Endothelial cell of hepatic sinusoid (primary cell): Measurements from ENCODE around the gene NETO2.
"Not testable (repeated sequence)": the region's sequence is repeated elsewhere in the genome, so short reads cannot be mapped to it uniquely, and the experiment has no call there.

Source experiments
- in situ Hi-C: cut with HindIII; loops from 2 replicates; pipeline ENCODE4 v1.10.0; 2017; ENCODE audit warnings: low sequenced_read_pairs

Gene NETO2, protein sequence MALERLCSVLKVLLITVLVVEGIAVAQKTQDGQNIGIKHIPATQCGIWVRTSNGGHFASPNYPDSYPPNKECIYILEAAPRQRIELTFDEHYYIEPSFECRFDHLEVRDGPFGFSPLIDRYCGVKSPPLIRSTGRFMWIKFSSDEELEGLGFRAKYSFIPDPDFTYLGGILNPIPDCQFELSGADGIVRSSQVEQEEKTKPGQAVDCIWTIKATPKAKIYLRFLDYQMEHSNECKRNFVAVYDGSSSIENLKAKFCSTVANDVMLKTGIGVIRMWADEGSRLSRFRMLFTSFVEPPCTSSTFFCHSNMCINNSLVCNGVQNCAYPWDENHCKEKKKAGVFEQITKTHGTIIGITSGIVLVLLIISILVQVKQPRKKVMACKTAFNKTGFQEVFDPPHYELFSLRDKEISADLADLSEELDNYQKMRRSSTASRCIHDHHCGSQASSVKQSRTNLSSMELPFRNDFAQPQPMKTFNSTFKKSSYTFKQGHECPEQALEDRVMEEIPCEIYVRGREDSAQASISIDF

DNA sequence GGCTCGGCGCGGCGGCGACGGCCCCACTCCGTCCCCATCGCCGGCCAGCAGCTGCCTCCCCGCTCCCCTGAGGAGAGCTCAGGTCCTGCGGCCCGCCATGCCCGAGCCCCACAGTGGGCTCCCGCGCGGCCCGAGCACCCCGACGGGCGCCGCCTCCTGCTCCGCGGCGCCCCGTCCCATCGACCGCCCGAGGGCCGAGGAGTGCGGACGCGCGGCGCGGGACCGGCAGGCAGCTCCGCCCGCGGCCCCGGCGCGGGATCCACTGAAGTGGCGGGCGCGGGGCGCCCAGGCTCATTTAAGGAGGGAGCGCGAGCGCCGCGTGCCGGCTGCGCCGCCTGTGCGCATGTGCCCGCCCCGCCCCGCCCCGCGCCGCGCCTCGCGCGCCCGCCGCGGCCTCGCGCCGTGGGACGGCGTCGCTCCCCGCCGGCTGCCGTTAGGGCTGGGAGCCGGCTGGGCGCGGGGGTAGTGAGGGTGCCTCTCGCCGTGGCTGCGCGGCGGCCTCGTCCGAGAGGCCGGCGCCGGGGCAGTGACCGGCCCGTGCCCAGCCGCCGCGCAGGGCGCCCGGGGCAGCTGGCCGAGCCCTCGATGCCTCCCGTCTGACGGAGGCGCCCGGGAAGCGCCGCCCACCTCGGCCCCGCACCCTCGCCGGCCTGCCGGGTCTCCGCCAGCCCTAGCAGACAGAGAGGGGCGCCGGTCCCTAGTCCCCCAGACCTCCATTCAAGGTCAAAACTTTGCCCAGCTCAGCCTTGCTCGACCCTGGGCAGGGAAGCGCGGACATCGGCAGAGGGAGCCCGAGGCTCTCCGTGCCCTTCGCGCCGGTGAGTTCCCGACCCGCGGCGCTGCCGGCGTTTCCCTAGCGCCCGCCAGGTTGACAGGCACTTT, at the start of gene NETO2:
Gene NETO2 (minus strand): TSS at position 269 of the 882 bp plus-strand sequence. CDS start 333 bp downstream, outside the sequence.
- in situ Hi-C loops, result no loop called here

DNA sequence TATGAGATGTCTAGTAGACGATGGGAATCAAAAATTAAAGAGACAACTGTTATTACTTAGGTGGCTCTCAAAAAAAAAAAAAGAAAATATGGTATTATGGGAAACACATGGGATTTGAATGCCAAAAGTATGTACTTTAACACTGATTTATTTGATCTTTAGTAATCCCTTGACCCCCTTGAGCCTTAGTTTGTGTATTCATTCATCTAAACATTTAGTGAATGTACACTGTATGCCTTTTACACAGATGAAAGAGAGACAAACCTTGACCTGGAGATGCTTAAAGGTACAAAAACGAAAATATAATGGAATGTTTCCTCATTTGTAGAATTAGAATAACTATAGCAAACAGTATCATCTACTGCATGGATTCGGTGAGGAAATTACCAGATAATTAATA, 38.6 kb upstream of the NETO2 start:
- in situ Hi-C loops, result no loop called here

DNA sequence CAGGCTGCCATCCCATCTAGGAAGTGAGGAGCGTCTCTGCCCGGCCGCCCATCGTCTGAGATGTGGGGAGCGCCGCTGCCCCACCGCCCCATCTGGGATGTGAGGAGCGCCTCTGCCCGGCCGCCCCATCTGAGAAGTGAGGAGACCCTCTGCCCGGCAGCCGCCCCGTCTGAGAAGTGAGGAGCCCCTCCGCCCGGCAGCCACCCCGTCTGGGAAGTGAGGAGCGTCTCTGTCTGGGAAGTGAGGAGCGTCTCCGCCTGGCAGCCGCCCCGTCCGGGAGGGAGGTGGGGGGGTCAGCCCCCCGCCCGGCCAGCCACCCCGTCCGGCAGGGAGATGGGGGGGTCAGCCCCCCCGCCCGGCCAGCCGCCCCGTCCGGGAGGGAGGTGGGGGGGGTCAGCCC, 37.3 kb upstream of the NETO2 start:
- in situ Hi-C loops, result not testable (repeated sequence)

DNA sequence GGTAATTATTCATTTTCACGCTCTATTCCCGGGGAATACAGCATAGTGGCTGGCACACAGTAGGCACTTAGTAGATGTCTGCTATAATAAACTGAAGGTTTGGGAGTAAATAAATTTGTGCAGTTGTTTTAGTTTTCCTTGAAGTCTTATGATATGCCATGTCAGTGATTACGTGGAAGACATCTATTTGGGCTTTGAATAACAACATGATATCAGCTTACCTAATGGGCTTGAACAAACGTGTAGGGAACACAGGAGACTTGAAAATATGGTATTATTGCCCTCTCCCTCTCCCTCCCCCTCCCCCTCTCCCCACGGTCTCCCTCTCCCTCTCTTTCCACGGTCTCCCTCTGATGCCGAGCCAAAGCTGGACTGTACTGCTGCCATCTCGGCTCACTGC, 36.3 kb upstream of the NETO2 start:
- in situ Hi-C loops, result no loop called here

DNA sequence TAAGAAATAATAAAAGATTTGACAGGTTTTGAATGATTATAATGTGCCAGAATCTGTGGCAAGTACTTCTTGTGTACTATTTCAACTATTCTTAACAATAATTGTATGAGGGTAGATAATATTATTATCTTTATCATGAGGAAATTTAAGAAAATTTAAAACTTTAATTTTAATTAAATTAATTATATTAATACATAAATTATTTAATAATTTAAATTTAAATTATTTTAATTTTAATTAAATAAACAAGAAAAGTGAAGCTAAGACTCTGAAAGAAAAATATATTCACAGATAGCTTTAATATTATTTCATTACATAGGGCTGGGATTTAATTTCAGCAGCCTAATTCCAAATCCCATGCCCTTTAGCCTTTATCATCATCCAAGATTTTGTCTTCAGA, 31.4 kb upstream of the NETO2 start:
- in situ Hi-C loops, result no loop called here

DNA sequence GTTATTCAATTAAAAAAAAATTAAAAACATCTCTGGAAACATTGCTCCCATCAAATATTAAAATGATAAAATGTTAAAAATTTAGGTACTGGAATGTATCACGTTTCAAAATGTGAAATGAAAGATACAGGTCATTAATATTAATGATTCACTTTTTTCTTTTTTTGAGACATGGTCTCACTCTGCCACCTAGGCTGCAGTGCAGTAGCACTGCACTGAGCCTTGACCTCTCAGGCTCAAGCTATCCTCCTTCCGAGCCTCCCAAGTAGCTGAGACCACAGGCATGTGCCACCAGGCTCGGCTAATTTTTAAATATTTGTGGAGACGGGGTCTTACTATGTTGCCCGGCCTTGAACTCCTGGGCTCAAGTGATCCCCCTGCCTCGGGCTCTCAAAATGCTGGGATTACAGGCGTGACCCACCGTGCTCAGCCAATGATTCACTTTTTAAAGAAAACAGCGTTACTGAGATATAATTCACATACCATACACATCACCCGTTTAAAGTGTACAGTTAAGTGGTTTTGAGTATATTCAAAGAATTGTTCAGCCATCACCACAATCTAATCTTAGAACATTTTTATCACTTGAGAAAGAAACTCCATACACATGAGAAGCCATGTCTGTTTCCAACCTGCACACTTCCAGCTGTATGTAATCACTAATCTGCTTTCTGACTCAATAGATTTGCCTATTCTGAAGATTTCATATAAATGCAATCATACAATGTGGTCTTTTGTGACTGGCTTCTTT, 19.1 kb upstream of the NETO2 start:
- in situ Hi-C loops, result no loop called here

DNA sequence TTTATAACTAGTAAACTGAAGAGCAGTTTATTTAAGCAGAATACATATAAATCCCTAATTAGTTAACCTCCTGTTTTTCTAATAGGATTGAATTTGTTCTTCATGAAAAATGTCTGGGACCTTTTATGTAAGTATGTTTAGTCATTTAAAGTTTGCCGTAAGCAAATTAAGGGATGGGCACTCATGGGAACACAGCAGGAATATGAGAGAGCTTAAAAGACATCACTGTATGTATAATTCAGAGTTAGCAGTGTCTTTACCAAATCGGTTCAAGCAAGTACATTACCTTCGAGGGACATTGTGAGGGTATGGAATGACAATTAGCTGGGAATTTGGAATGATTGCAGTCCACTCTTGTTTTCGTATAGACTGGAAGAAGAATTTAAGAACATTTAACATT, 17.7 kb upstream of the NETO2 start:
- in situ Hi-C loops, result no loop called here

DNA sequence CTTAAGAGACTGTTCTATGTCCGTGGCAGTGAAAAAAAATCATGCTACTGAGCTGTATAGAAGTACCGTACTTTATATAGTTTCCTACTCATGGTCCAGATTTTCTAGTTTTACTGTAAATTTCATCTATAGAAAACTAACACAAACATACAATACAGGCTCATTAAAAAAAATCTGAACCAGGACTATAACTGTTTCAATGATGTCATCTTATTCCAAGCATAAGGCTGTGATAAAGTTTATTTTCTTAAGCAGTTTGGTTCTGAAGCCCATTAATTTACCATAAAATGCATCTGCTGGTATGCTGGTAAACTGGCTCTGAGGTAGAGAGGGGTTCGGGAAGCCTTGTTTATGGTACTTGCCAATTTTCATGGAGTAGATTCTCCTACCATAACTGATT, 16.7 kb upstream of the NETO2 start:
- in situ Hi-C loops, result no loop called here

DNA sequence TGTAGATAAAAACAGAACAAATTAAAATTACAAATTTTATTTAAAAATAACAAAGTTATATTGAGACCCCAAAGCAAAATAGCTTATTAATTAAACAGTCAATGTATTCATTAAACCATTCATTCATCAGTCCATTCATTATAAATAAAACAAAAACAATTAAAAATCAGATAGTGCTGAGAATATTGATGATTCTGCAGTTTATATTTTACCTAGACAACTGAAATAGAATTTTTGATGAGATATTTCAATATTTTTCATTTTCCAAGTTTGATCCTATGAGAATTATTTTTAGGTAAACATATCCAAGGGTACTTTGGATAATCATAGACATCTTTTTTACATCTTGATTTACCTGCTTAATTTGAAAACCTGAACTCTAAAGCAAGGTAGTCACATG, 15.2 kb upstream of the NETO2 start:
- in situ Hi-C loops, result no loop called here

DNA sequence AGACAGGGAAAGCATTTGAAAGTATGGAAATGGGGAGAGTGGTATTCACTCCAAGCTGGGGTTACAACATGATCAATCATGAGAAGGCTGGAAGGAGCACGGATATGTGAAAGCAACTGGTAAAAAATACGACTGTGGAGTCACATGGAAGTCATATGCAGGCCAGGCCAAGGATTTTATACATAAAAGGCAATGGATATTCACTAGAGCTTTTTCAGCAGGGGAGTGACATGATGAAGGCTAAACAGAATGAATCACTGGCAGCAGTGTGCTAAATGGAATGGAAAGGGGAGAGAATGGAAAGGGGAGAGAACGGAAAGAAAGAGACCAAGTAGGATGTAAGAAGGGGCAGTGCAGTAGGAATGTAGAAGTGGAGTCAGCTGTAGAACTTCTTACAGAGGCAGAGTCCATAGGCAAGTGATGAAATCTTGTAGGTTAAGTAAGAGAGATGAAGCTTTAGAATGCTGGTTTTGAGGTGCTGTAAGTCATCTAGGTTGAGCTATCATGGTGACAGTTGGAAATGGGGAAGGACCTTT, 13.0 kb upstream of the NETO2 start:
- in situ Hi-C loops, result no loop called here

DNA sequence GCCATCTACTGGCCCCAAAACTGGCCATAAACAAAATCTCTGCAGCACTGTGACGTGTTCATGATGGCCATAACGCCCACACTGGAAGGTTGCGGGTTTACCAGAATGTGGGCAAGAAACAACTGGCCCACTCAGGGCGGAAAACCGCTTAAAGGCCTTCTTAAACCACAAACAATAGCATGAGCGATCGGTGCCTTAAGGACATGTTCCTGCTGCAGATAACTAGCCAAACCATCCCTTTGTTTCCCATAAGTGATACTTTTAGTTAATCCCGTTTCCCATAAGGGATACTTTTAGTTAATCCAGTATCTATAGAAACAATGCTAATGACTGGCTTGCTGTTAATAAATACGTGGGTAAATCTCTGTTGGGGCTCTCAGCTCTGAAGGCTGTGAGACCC, 8.8 kb upstream of the NETO2 start:
- in situ Hi-C loops, result not testable (repeated sequence)

DNA sequence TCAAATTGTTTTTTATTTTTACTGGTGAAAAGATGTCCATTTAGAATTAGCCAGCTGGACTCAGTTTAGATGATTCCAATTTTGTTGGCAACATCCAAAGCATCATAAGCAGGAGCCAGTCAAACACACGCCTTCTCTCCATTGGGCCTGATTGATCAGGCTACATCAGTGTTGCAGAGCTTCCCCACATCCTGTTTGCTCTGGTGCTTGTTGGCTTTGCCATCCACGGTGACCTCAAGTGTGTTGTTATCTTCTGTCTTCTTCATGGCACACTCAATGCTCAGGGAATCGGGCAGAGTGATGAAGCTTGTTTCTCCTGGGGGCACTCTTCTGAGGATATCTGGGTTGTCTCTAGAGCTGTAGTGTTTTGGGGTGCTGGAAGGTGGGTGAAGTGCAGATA, 6.3 kb upstream of the NETO2 start:
- in situ Hi-C loops, result no loop called here

DNA sequence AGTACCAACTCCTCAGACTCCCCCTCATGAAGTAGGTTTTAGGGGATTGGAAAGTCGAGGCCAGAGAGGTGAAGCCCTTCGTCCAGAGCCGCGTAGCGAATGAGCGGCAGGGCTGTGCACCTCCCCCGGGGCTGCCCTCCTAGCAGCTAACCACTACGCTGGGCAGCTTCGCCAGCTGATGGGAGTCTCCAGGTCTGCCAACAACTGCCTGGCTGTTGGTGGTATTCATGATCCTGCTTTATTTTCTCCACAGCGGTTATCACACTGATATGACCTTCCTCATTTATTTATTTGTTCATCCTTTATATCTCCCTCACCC, 773 bp upstream of the NETO2 start:
- in situ Hi-C loops, result no loop called here

DNA sequence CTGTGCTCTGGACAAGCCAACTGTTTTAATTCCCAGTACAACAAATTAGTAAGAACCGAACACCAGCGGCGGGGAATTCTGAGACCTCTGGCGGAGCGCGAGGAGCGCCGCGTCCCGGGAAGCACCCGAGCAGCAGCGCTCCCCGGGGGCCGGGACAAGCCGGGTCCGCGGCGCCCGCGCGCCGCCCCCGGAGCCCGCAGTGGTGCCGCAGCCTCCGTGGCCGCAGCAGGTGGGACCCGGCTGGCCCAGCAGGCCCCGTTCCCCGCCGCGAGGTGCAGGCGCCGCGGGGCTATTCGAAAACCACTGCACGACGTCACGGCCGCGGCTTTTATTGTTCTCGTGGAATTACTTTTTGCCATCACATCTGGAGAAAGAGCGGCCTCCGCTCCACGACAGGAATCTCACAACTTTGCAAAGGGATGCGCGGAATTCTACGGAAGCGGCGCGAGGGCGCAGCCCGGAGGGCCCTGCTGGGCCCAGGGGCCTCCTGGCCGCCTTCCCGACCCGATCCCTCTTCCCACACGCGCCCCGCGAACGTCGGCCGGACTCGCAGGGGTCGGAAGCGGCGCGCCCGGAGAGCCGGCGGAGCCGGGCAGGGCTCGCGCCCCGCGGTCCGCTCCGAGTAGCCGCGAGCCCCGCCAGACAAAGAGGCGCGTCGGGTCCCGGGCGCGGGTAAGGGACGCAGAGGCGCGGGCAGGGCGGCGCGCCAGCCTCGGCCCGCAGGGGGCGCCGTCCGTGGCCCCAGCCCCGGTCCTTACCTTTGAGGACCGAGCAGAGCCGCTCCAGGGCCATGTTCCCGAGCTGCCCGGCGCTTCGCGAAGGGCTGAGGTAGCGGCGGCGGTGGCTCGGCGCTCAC, 696 bp downstream of the NETO2 start:
- in situ Hi-C loops, result no loop called here

DNA sequence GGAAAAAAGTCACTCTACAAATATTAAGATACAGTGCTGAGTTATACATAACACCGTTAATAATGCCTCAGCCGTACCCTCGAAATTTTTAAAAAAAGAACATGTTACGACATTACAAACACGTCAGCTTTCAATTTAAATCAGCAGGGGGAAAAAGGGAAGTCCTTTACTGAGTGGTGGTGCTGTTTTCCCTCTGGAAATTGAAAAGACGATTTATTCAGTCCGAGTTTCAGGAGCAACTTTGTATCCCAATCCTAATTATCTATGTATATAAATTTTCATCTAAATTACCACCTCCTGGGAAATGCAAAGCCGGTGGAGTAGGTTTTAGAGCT, 1.3 kb downstream of the NETO2 start:
- in situ Hi-C loops, result no loop called here

DNA sequence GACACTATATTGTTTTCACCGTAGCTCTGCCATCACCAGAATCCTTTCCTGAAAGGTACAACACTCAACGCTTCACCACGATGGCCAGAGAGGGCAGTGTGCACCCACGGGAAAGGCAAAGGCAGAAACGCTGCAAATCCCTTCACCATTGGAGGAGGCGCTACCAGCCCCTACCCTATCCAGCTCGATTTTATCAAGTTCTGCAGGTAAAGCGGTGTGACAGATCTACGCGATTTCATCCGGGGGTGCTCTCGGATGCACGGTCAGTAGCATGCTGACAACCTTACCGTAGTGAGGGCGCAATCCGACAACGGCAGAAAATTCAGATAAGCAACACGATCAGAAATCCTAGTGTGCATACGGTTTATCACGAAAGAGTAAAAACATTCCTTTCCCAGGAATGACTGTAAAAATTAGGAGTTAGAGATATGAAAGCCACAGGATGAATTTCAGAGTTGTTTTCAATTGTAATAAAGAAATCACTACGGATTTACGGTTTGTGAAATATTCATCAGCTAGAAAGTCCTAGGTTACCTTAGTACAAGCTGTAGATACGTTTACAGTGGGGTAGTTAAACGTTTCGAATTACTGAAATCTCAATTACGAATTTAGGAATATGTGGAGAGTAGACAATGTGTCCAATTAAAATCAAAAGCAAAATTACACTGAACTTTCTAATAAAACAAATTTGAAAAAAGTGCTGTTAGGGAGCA, 1.8 kb downstream of the NETO2 start:
- in situ Hi-C loops, result no loop called here

DNA sequence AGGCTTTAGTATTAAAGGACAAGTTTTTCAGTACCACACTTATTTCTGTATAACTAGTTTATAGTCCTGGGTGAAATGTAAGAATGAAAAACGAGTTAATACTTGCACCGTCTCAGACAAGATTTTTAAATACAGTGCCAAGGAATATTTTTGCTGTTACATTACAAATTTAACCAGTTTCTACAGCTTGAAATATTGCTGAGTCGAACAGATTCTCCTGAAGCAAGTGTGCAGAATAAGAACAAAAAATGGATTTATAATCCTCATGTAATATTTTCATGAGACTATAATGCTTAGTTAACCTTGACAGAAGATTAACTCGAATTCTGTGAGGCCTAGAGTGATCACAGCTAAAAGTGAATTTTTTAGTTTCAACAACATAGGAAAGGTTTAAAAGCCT, 3.1 kb downstream of the NETO2 start:
- in situ Hi-C loops, result no loop called here

DNA sequence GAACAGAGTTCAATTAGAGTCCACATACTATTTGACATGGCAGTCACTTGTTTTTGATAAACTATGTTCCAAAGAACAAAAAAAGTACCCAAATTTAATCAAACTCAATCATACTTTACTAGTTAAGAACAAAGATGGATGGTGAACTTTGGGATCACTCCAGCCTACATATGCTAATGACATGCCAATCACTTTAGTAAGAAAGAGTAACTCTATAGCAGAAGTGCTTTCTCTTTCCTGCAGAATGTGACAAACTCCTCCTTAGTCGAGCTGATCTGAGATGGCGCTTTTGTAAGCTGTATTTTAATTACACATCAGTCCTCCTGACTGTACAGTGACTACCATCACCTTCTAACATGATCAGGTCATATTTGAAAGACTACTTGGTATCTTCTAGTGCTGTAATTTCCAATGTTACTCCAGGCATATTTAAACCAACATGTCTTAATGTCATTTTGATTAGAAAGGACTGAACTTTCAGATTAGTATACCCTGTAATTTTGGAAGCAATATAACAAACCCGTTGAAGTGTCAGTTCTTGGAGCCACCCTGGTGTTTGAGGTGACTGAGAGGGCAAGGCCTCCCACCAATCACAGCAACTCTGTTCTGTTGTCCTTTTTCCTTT, 4.1 kb downstream of the NETO2 start:
- in situ Hi-C loops, result no loop called here

DNA sequence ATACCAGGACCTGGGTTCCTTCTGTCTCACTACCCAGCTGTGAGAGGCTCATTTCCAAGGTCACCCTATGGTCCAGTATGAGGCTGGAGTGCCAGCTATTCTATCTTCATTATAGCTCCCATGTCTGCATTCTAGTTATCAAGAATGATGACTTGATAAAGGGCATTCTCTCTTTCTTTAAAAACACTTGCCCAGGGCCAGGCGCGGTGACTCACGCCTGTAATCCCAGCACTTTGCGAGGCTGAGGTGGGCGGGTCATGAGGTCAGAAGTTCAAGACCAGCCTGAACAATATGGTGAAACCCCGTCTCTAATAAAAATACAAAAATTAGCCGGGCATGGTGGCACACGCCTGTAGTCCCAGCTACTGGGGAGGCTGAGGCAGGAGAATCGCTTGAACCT, 5.8 kb downstream of the NETO2 start:
- in situ Hi-C loops, result not testable (repeated sequence)
